Measurements from ENCODE around the gene TBC1D24.
"Not testable (repeated sequence)": the region's sequence is repeated elsewhere in the genome, so short reads cannot be mapped to it uniquely, and the experiment has no call there.

DNA sequence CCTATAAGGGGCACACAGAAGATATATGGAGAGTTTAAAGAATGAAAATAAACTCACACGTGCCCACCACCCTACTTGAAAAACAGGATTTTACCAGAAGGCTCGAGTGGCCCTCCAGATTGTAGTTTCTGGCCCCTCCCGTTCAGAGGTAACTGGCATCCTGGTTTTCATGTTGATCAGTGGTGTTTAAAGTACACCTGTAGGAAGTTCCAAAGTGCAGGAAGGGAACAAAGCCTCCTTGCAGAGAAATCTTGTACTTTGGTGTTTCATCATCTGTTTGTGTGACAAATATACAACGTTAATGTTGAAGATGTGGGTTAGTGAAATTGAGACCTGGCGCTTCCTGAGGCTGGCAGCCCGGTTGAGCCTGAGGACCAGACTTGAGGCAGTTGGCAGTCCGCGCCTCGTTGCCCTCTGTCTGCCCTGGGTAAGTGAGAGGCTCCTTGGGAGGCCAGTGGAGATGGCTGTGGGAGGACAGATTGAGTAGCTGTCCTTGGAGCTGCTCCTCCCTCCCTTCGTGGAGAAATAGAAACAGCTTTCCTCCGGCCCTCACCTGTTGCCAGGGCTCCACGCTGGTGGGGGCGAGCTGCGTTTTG is 75.5 kb downstream of the TBC1D24 start:
- TF ChIP-seq, protein P1, sequence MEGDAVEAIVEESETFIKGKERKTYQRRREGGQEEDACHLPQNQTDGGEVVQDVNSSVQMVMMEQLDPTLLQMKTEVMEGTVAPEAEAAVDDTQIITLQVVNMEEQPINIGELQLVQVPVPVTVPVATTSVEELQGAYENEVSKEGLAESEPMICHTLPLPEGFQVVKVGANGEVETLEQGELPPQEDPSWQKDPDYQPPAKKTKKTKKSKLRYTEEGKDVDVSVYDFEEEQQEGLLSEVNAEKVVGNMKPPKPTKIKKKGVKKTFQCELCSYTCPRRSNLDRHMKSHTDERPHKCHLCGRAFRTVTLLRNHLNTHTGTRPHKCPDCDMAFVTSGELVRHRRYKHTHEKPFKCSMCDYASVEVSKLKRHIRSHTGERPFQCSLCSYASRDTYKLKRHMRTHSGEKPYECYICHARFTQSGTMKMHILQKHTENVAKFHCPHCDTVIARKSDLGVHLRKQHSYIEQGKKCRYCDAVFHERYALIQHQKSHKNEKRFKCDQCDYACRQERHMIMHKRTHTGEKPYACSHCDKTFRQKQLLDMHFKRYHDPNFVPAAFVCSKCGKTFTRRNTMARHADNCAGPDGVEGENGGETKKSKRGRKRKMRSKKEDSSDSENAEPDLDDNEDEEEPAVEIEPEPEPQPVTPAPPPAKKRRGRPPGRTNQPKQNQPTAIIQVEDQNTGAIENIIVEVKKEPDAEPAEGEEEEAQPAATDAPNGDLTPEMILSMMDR (IDR thresholded peaks at IDR 0.05): not testable (repeated sequence)
- not testable (repeated sequence) for TF ChIP-seq EZH2 (IDR thresholded peaks at IDR 0.05; ENCODE audit: borderline replicate concordance, insufficient read depth, low read depth, low read length, poor library complexity, severe bottlenecking)

All from B cell (primary cell).